T47D (cell line): Measurements from ENCODE around the gene RO60.
A peak's percentile ranks its signal among the peaks of the same experiment; 100 is the strongest.

Experiments used
- DNase-seq, 2 experiments: peaks; one replicate each; pipeline versions ENCODE4 v3.0.0 to v3.0.0-alpha.2; 2011 to 2012; ENCODE audit warnings: low read depth in 1 of 2, low spot score in 1 of 2
- JUND ChIP-seq: IDR thresholded peaks from 2 replicates; pipeline ENCODE4 v1.6.1; 2012; ENCODE audit warnings: low read depth
- in situ Hi-C: cut with HindIII; loops from 2 replicates; pipeline ENCODE4 v1.10.0; 2016; ENCODE audit warnings: low sequenced_read_pairs, low pct_unique_long_range_greater_than_20kb

RO60 gene

DNA sequence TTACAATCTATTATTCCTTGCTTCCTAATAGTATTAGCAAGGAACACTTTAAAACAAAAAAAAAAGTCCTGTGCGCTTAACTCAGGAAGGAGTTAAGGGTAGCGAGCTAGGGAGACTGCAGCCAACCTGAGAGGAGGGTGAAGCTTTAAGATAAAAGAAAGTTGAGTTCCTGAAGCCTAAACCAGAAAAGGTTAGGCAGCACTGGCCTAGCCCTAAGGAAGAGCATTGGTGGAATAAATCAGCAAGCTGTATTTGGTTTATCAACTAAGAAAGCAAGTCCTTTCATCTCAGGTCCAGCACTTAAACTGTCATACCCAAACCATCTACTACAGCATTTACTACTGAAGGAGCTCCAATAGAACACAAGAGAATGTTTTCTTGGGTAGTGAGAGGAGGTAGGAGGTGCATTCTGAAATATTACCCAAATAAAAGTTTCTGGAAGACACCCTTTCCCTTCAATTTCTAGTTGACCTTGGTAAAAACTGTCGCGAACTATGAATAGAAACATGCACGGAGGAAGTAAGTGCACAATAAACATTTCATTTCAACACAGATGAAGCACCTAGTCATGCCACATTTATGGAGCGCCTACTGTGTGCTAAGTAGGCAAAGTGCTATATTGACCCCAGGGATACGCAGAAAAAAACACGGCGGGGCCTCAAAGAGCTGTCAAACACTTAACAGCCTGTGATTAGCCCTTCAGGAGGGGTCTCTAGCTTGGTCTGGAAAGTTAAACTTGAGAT lies 44.5 kb downstream of the RO60 start:
- no peak for DNase-seq
- in situ Hi-C loops = no loop called here
- TF ChIP-seq JUND = no peak

DNA sequence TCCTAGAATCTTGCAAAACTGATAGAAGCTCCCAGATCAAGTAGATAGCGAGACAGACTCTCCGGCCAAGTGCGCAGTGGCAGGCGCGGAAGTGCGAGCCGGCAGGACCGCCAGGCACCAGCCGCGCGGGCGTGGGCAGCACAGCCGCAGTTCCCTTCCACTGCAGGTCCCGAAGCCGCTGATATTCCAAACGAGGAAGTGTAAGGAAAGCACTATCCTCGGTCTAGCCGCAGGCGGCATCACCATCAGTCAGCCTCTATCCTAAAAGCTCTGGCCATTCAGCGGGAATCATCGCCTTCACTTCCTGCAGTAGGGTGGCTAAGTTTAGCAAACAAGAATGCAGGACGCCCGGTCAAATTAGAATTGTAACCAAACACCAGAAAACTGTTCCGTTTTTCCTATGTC lies 45.1 kb downstream of the RO60 start:
- peak; percentile 66 to 72 for DNase-seq
- TF ChIP-seq JUND = no peak
- in situ Hi-C loops = no loop called here

DNA sequence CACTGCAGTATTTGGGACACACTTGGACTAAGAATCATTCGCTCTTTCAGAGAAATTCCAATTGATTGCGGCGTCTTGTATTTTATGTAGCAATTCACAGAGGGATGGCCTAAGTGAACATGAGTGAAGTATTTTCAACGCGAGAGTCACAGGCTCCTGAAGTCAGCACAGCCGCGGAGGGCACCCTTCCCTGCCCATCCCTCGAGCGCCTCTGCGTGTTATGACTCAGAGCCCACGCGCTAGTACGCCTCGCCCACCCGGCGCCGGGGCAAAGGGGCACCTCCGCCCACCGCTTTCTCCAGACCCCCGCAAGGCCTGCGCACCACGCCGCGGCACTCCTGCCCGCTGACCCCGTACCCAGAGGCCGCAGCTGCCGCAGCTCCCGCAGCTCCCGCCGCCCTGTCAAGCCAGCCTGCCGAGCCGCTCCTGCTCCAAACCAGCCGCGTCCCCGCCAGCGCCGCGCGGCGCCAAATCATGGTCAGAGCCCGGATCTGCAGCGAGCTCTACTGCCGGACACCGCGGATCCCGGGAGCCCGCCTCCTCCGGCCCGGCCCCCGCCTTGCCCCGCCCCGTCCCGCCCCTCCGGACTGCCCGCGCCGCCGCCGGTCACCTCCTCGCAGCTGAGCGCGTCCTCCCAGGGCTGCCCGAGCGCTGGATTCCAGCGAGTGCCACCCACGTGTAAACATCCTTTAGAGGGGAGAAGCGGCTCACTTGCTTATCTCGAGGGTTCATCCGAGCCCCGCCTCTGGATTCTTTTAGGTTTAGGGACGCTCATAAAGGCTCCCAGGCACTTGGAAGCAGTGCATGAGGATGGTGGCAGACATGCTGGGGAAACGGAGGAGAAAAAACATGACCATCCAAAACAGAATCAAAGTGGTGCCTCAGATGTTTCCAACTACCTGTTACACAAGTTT lies 45.8 kb downstream of the RO60 start, which contains the start of gene GLRX2:
Gene GLRX2 (minus strand): TSS at position 508 of the 914 bp plus-strand sequence. CDS start 32 bp downstream, at position 476.
- peak; percentile 93 to 95 for DNase-seq
- in situ Hi-C loops = no loop called here
- TF ChIP-seq JUND = no peak

DNA sequence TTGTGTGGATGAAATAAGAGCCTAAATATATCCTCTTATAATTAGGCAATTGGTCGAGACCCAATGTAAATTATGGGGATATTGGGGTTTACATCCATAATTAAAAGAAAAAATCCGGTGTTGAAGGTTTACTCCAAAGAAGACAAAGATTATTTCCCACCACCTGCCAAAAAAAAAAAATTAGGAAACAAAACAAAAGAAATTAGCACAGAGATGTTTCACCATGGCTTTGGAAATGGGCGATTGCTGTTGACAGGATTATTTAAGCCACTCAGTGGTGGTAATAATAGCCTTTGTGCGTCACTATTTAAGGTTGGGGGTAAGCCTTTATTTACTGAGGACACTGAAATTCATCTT lies 46.4 kb downstream of the RO60 start:
- TF ChIP-seq JUND = no peak
- in situ Hi-C loops = no loop called here
- no peak for DNase-seq

DNA sequence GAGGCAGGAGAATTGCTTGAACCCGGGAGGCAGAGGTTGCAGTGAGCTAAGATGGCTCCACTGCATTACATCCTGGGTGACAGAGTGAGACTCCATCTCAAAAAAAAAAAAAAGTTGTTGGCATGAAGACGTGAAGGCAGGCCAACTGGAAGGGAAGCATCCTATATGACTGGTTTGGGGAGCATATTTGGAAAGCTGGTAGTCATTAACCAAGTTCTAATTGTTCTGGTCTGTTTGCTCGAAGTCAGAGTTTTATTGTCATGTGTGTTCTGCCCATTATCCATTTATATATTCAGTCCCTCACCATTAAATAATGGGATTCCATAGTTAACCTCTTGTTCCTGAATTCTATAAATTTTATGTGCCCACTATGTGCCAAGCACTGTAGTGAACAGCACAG lies 49.1 kb downstream of the RO60 start:
- in situ Hi-C loops = no loop called here
- TF ChIP-seq JUND = no peak
- DNase-seq = no peak
